SU-DHL-6 (cell line): ENCODE results near the gene TPM4.

Experiments used
- CTCF ChIP-seq: fragments of 200-600 bp; sonication (generic); IDR thresholded peaks from one replicate; pipeline ENCODE4 v1.5.1; 2017; ENCODE audit warnings: antibody characterized with exemption, mild to moderate bottlenecking, low read length, moderate library complexity; ENCODE audit not compliant: insufficient read depth, poor library complexity, severe bottlenecking
- EZH2phosphoT487 ChIP-seq: fragments of 200-600 bp; sonication (generic), shearing (Covaris generic); conservative IDR thresholded peaks from 2 replicates; pipeline ENCODE4 v1.6.1; 2018; ENCODE audit warnings: mild to moderate bottlenecking, antibody characterized with exemption, low read length, moderate library complexity, mixed read lengths

GRCh38 chr19:16036397-16036925 lies 39.8 kb upstream of the TPM4 start:
- TF ChIP-seq EZH2phosphoT487 (no peak), CTCF (no peak)
